ENCODE results near the gene CCR4.
"Not testable (repeated sequence)": the region's sequence is repeated elsewhere in the genome, so short reads cannot be mapped to it uniquely, and the experiment has no call there.

Gene CCR4

GRCh38 chr3:32952369-32953077 is 1.1 kb downstream of the CCR4 start:
- no peak for DNase-seq

- no peak for DNase-seq
Observed at GRCh38 chr3:32954506-32954905, 3.1 kb downstream of the CCR4 start.

GRCh38 chr3:32956750-32957570 is 5.5 kb downstream of the CCR4 start:
- DNase-seq = no peak

- no peak for DNase-seq
Observed at GRCh38 chr3:32958509-32958908, 7.1 kb downstream of the CCR4 start.

GRCh38 chr3:32959371-32959770 is 7.9 kb downstream of the CCR4 start:
- DNase-seq = no peak

GRCh38 chr3:32960404-32961170 is 9.1 kb downstream of the CCR4 start:
- DNase-seq = no peak

GRCh38 chr3:32961189-32961715 is 9.8 kb downstream of the CCR4 start:
- DNase-seq = no peak

- DNase-seq = no peak
Observed at GRCh38 chr3:32963871-32964270, 12.4 kb downstream of the CCR4 start.

- DNase-seq = not testable (repeated sequence)
Observed at GRCh38 chr3:32964781-32965180, 13.3 kb downstream of the CCR4 start.

- not testable (repeated sequence) for DNase-seq
Observed at GRCh38 chr3:32965617-32966213, 14.3 kb downstream of the CCR4 start.

GRCh38 chr3:32966627-32967026 is 15.2 kb downstream of the CCR4 start:
- not testable (repeated sequence) for DNase-seq

- DNase-seq = no peak
Observed at GRCh38 chr3:32968166-32968919, 16.9 kb downstream of the CCR4 start.

- DNase-seq = no peak
Observed at GRCh38 chr3:32968920-32969389, 17.5 kb downstream of the CCR4 start.

GRCh38 chr3:32969656-32970055 is 18.2 kb downstream of the CCR4 start:
- DNase-seq = no peak

- DNase-seq = not testable (repeated sequence)
Observed at GRCh38 chr3:32971291-32971690, 19.8 kb downstream of the CCR4 start.

GRCh38 chr3:32972482-32973146 is 21.2 kb downstream of the CCR4 start:
- DNase-seq = no peak

GRCh38 chr3:32973982-32974381 is 22.5 kb downstream of the CCR4 start:
- DNase-seq = no peak

GRCh38 chr3:32975891-32976595 is 24.6 kb downstream of the CCR4 start:
- DNase-seq = no peak

- no peak for DNase-seq
Observed at GRCh38 chr3:32977861-32978260, 26.4 kb downstream of the CCR4 start.

GRCh38 chr3:32978331-32978730 is 26.9 kb downstream of the CCR4 start:
- no peak for DNase-seq

- no peak for DNase-seq
Observed at GRCh38 chr3:32983124-32983523, 31.7 kb downstream of the CCR4 start.
